HG03196 (cell line): ENCODE data around the gene SCAP.
"Not testable (repeated sequence)": the region's sequence is repeated elsewhere in the genome, so short reads cannot be mapped to it uniquely, and the experiment has no call there.

Source experiments
- ATAC-seq: cut with Tn5 transposase; IDR thresholded peaks from one replicate; pipeline ENCODE4 v1.9.1; 2021; ENCODE audit not compliant: unreplicated experiment

SCAP gene

GRCh38 chr3:47481763-47482162 lies 6.0 kb upstream of the SCAP start:
- not testable (repeated sequence) for ATAC-seq

- not testable (repeated sequence) for ATAC-seq
Measured at GRCh38 chr3:47480267-47480666, 4.5 kb upstream of the SCAP start.

- ATAC-seq: no peak
Measured at GRCh38 chr3:47479826-47480160, 4.1 kb upstream of the SCAP start.

GRCh38 chr3:47478022-47478421 lies 2.3 kb upstream of the SCAP start:
- no peak for ATAC-seq

- ATAC-seq: no peak
Measured at GRCh38 chr3:47476644-47477199, 981 bp upstream of the SCAP start.

- ATAC-seq: no peak
Measured at GRCh38 chr3:47476330-47476626, 537 bp upstream of the SCAP start.

- ATAC-seq: peak; percentile 1
Measured at GRCh38 chr3:47475029-47475569, 642 bp downstream of the SCAP start.

GRCh38 chr3:47473391-47473790 lies 2.4 kb downstream of the SCAP start:
- no peak for ATAC-seq

GRCh38 chr3:47469616-47470015 lies 6.1 kb downstream of the SCAP start:
- no peak for ATAC-seq

GRCh38 chr3:47468315-47468714 lies 7.4 kb downstream of the SCAP start:
- ATAC-seq: not testable (repeated sequence)

- no peak for ATAC-seq
Measured at GRCh38 chr3:47464588-47464987, 11.2 kb downstream of the SCAP start.

- ATAC-seq: not testable (repeated sequence)
Measured at GRCh38 chr3:47459534-47460085, 16.1 kb downstream of the SCAP start.

GRCh38 chr3:47456984-47457383 lies 18.8 kb downstream of the SCAP start:
- no peak for ATAC-seq

- no peak for ATAC-seq
Measured at GRCh38 chr3:47455806-47456452, 19.8 kb downstream of the SCAP start.

- no peak for ATAC-seq
Measured at GRCh38 chr3:47452453-47453215, 23.1 kb downstream of the SCAP start.

GRCh38 chr3:47444103-47444502 lies 31.6 kb downstream of the SCAP start:
- no peak for ATAC-seq

- ATAC-seq: no peak
Measured at GRCh38 chr3:47443611-47443995, 32.1 kb downstream of the SCAP start.

- no peak for ATAC-seq
Measured at GRCh38 chr3:47441796-47442551, 33.8 kb downstream of the SCAP start.

GRCh38 chr3:47440131-47440530 lies 35.6 kb downstream of the SCAP start:
- ATAC-seq: no peak

GRCh38 chr3:47436180-47436579 lies 39.6 kb downstream of the SCAP start:
- ATAC-seq: no peak

GRCh38 chr3:47434849-47435248 lies 40.9 kb downstream of the SCAP start:
- no peak for ATAC-seq
